ENCODE data around the gene FOXO1. TPM values are rescaled to one million over a fixed set of nuclear protein-coding genes. Genes with fewer than 3 reads are reported as not detected.

The FOXO1 gene
- total RNA-seq, 1 donor from 2014 or later, result 9.7 TPM

GRCh38 chr13:40565282-40566148, 100.9 kb downstream of the FOXO1 start:
- no peaks in the 10 kb centered on the region for H3K9me3 Mint-ChIP-seq (ENCODE audit: low read depth)
- no peaks in the 10 kb centered on the region for H3K27me3 Mint-ChIP-seq (ENCODE audit: low read depth)
- H3K4me1 Mint-ChIP-seq (ENCODE audit: low read depth), result peaks cover 34% of the 10 kb centered on the region
- H3K4me3 Mint-ChIP-seq (ENCODE audit: unreplicated experiment), result no peak overlapping the region
- H3K36me3 Mint-ChIP-seq (ENCODE audit: low read depth), result no peaks in the 10 kb centered on the region
- H3K27ac Mint-ChIP-seq (ENCODE audit: unreplicated experiment), result no peak overlapping the region
- DNase-seq (ENCODE audit: low spot score), result no peak
- TF ChIP-seq CTCF (IDR thresholded peaks at IDR 0.05), result no peak

- DNase-seq (ENCODE audit: low spot score), result no peak
- no peaks in the 10 kb centered on the region for H3K27me3 Mint-ChIP-seq (ENCODE audit: low read depth)
- no peak overlapping the region for H3K4me3 Mint-ChIP-seq (ENCODE audit: unreplicated experiment)
- peak; percentile 38 for TF ChIP-seq CTCF (IDR thresholded peaks at IDR 0.05)
- H3K4me1 Mint-ChIP-seq (ENCODE audit: low read depth), result peaks cover 34% of the 10 kb centered on the region
- H3K9me3 Mint-ChIP-seq (ENCODE audit: low read depth), result no peaks in the 10 kb centered on the region
- H3K36me3 Mint-ChIP-seq (ENCODE audit: low read depth), result peaks cover 3% of the 10 kb centered on the region
- H3K27ac Mint-ChIP-seq (ENCODE audit: unreplicated experiment), result no peak overlapping the region
Measured at GRCh38 chr13:40564342-40565001, 102.0 kb downstream of the FOXO1 start.

- Mint-ChIP-seq H3K27me3 (ENCODE audit: low read depth) (no peaks in the 10 kb centered on the region), H3K9me3 (ENCODE audit: low read depth) (no peaks in the 10 kb centered on the region), H3K36me3 (ENCODE audit: low read depth) (peaks cover 3% of the 10 kb centered on the region), H3K4me1 (ENCODE audit: low read depth) (peaks cover 32% of the 10 kb centered on the region), H3K27ac (ENCODE audit: unreplicated experiment) (no peak overlapping the region), H3K4me3 (ENCODE audit: unreplicated experiment) (no peak overlapping the region)
- TF ChIP-seq CTCF (IDR thresholded peaks at IDR 0.05), result no peak
- no peak for DNase-seq (ENCODE audit: low spot score)
Measured at GRCh38 chr13:40563350-40564125, 102.9 kb downstream of the FOXO1 start.

- Mint-ChIP-seq H3K36me3 (ENCODE audit: low read depth) (peaks cover 3% of the 10 kb centered on the region), H3K27me3 (ENCODE audit: low read depth) (no peaks in the 10 kb centered on the region), H3K4me1 (ENCODE audit: low read depth) (peaks cover 29% of the 10 kb centered on the region), H3K9me3 (ENCODE audit: low read depth) (no peaks in the 10 kb centered on the region), H3K4me3 (ENCODE audit: unreplicated experiment) (no peak overlapping the region), H3K27ac (ENCODE audit: unreplicated experiment) (peak overlapping the region; percentile 33)
- no peak for TF ChIP-seq CTCF (IDR thresholded peaks at IDR 0.05)
- DNase-seq (ENCODE audit: low spot score), result no peak
Measured at GRCh38 chr13:40562975-40563349, 103.5 kb downstream of the FOXO1 start.

GRCh38 chr13:40559915-40560314, 106.5 kb downstream of the FOXO1 start:
- Mint-ChIP-seq H3K27me3 (ENCODE audit: low read depth) (no peaks in the 10 kb centered on the region), H3K27ac (ENCODE audit: unreplicated experiment) (no peak overlapping the region), H3K36me3 (ENCODE audit: low read depth) (peaks cover 3% of the 10 kb centered on the region), H3K4me1 (ENCODE audit: low read depth) (peaks cover 41% of the 10 kb centered on the region), H3K4me3 (ENCODE audit: unreplicated experiment) (no peak overlapping the region), H3K9me3 (ENCODE audit: low read depth) (no peaks in the 10 kb centered on the region)
- DNase-seq (ENCODE audit: low spot score), result no peak
- TF ChIP-seq CTCF (IDR thresholded peaks at IDR 0.05), result no peak
